ENCODE results near the gene PSMB2.

The PSMB2 gene

DNA sequence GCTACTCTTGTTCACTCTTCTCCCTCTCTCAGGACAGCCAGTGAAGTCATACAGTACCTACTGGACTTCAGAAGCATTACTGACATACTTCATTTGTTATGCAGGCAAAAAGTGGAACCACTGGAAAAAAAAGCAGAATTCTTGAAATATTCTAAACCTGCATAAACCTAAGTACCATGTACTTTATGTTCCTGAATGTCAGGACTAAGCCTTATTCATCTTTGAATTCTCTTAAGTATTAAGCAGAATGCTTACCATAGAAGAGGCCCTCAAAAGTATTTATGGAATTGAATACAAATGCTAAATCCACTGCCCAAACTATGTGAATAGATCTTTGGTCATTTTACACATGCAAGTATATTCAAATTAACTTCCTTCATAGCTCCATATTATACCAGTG is 7.8 kb downstream of the PSMB2 start:
- no peak for DNase-seq (ENCODE audit: extremely low spot score)
- POLR2A ChIA-PET = no interaction called here
- TF ChIP-seq NFRKB (IDR thresholded peaks at IDR 0.05) (no peak), TARDBP (IDR thresholded peaks at IDR 0.05) (no peak), L3MBTL2 (conservative IDR thresholded peaks at IDR 0.05) (no peak), FOXK2 (IDR thresholded peaks at IDR 0.05) (no peak), FOXA1 (IDR thresholded peaks at IDR 0.05) (no peak), SUZ12 (IDR thresholded peaks at IDR 0.05) (no peak), FOXM1 (IDR thresholded peaks at IDR 0.05; ENCODE audit: borderline replicate concordance) (no peak), HDGF (IDR thresholded peaks at IDR 0.05; ENCODE audit: borderline replicate concordance) (no peak), CTBP1 (IDR thresholded peaks at IDR 0.05; ENCODE audit: borderline replicate concordance) (no peak), ELF4 (IDR thresholded peaks at IDR 0.05) (no peak), LEF1 (IDR thresholded peaks at IDR 0.05; ENCODE audit: borderline replicate concordance) (no peak)
- TF ChIP-seq, protein P1, sequence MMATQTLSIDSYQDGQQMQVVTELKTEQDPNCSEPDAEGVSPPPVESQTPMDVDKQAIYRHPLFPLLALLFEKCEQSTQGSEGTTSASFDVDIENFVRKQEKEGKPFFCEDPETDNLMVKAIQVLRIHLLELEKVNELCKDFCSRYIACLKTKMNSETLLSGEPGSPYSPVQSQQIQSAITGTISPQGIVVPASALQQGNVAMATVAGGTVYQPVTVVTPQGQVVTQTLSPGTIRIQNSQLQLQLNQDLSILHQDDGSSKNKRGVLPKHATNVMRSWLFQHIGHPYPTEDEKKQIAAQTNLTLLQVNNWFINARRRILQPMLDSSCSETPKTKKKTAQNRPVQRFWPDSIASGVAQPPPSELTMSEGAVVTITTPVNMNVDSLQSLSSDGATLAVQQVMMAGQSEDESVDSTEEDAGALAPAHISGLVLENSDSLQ (IDR thresholded peaks at IDR 0.05) = no peak
- CTCF ChIA-PET = no interaction called here

DNA sequence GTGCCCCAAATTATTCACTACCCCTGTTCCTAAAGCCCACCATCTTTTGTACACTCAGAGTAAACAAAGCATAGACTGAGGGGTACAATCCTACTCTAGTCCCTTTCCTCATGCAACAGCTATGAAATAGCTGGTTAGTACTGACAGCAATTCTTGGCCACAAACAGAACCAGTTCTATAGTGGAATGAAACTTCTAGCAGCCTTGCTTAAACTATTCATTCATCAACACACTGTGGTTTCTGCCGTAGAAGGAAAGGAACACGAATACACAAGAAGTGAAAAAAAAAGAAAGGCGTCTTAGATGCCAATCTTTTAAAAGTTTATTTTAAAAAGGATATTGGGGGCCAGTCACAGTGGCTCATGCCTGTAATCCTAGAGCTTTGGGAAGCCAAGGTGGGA is 9.9 kb downstream of the PSMB2 start:
- ChIA-PET CTCF (no interaction called here), POLR2A (no interaction called here)
- TF ChIP-seq SUZ12 (IDR thresholded peaks at IDR 0.05) = no peak
- DNase-seq (ENCODE audit: extremely low spot score) = no peak

GRCh38 chr1:35629051-35629450 is 12.3 kb downstream of the PSMB2 start:
- DNase-seq (ENCODE audit: extremely low spot score) = no peak
- CTCF ChIA-PET = interaction anchor here (1.5 kb wide), 1 partner anchor 17 kb away, joined by 4 read pairs; no protein-coding TSS in a partner anchor
- POLR2A ChIA-PET = interaction anchor here (1.7 kb wide), 1 partner anchor 140 kb away, joined by 5 read pairs; the partner anchor contains the start of gene CLSPN
- TF ChIP-seq HDGF (IDR thresholded peaks at IDR 0.05; ENCODE audit: borderline replicate concordance) (no peak), CTBP1 (IDR thresholded peaks at IDR 0.05; ENCODE audit: borderline replicate concordance) (no peak), NFRKB (IDR thresholded peaks at IDR 0.05) (no peak), SUZ12 (IDR thresholded peaks at IDR 0.05) (no peak), FOXK2 (IDR thresholded peaks at IDR 0.05) (no peak), TARDBP (IDR thresholded peaks at IDR 0.05) (no peak), L3MBTL2 (conservative IDR thresholded peaks at IDR 0.05) (no peak), ZNF384 (IDR thresholded peaks at IDR 0.05) (no peak), ARNT (IDR thresholded peaks at IDR 0.05) (no peak), ELF4 (IDR thresholded peaks at IDR 0.05) (no peak), FOXA1 (IDR thresholded peaks at IDR 0.05) (no peak), SP1 (IDR thresholded peaks at IDR 0.05) (no peak), LEF1 (IDR thresholded peaks at IDR 0.05; ENCODE audit: borderline replicate concordance) (no peak), BHLHE40 (IDR thresholded peaks at IDR 0.05; ENCODE audit: borderline replicate concordance) (no peak), FOXM1 (IDR thresholded peaks at IDR 0.05; ENCODE audit: borderline replicate concordance) (no peak)
- TF ChIP-seq, protein P1 (IDR thresholded peaks at IDR 0.05) = no peak

DNA sequence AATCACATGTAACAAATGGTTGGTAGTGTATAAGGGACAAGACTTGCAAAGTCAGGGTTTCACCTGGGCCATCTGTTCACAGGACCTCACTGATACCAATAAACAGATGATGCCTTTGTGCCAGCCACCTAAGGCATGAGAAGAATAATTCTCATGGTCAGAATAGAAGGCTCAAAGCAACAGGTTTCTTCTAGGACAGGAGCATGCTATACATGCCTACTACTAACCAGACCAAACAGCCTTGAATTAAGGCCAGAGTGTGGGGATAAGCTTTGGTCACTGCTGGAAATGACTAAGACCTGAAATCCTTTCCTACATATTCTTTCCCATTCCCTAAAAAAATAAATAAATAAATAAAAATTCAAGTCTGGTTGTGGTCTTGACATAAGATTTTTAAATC is 17.5 kb downstream of the PSMB2 start:
- DNase-seq (ENCODE audit: extremely low spot score) = no peak
- TF ChIP-seq BHLHE40 (IDR thresholded peaks at IDR 0.05; ENCODE audit: borderline replicate concordance) = no peak
- TF ChIP-seq, protein P1 (IDR thresholded peaks at IDR 0.05) = no peak
- TF ChIP-seq FOXM1 (IDR thresholded peaks at IDR 0.05; ENCODE audit: borderline replicate concordance) = no peak
- TF ChIP-seq ELF4 (IDR thresholded peaks at IDR 0.05) = no peak
- no peak for TF ChIP-seq CTBP1 (IDR thresholded peaks at IDR 0.05; ENCODE audit: borderline replicate concordance)
- no peak for TF ChIP-seq TARDBP (IDR thresholded peaks at IDR 0.05)
- no peak for TF ChIP-seq ZNF384 (IDR thresholded peaks at IDR 0.05)
- TF ChIP-seq L3MBTL2 (conservative IDR thresholded peaks at IDR 0.05) = no peak
- CTCF ChIA-PET = no interaction called here
- POLR2A ChIA-PET = no interaction called here

DNA sequence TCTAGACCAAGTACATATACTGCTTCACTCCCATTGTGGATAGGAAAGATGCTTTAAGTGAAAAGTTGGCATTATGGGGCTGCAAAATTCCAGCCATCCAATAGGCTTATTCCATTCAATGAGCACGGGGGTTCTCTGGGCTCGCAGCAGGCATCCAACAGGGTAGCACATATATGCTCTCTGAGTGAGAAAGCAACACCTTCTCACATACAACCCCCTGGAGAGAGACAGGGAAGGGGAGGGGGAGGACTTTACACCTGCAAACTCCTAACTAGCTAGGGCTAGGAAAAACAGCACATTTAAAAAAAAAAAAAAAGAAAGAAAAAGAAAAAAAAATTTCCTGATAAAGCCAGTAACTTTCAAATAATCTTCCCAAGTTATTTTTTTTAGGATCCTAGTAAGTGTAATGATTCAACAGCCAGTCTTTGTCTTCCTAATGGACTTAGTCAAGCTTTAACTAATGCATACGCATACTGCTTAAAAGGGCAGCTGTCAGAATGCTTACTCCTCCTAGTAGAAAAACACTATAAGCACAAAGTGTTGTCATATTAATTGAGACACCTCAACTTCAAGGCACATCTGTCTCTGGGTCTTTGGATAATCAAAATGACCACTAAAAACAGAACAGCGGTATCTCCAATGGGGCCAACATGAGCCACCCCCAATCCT is 18.7 kb downstream of the PSMB2 start:
- ChIA-PET POLR2A (no interaction called here), CTCF (no interaction called here)
- no peak for DNase-seq (ENCODE audit: extremely low spot score)
- TF ChIP-seq ARNT (IDR thresholded peaks at IDR 0.05) (no peak), ZNF384 (IDR thresholded peaks at IDR 0.05) (no peak), CTBP1 (IDR thresholded peaks at IDR 0.05; ENCODE audit: borderline replicate concordance) (no peak), LEF1 (IDR thresholded peaks at IDR 0.05; ENCODE audit: borderline replicate concordance) (no peak)
- TF ChIP-seq, protein P1 (IDR thresholded peaks at IDR 0.05) = no peak

- TF ChIP-seq SUZ12 (IDR thresholded peaks at IDR 0.05) (no peak), BHLHE40 (IDR thresholded peaks at IDR 0.05; ENCODE audit: borderline replicate concordance) (no peak), FOXM1 (IDR thresholded peaks at IDR 0.05; ENCODE audit: borderline replicate concordance) (no peak), SP1 (IDR thresholded peaks at IDR 0.05) (no peak), ELF4 (IDR thresholded peaks at IDR 0.05) (no peak), FOXK2 (IDR thresholded peaks at IDR 0.05) (no peak), FOXA1 (IDR thresholded peaks at IDR 0.05) (no peak), NFRKB (IDR thresholded peaks at IDR 0.05) (no peak), L3MBTL2 (conservative IDR thresholded peaks at IDR 0.05) (no peak), ZNF384 (IDR thresholded peaks at IDR 0.05) (no peak), CTBP1 (IDR thresholded peaks at IDR 0.05; ENCODE audit: borderline replicate concordance) (no peak), TARDBP (IDR thresholded peaks at IDR 0.05) (no peak), HDGF (IDR thresholded peaks at IDR 0.05; ENCODE audit: borderline replicate concordance) (no peak), ARNT (IDR thresholded peaks at IDR 0.05) (no peak)
- DNase-seq (ENCODE audit: extremely low spot score) = no peak
- POLR2A ChIA-PET = no interaction called here
- CTCF ChIA-PET = no interaction called here
Measured at GRCh38 chr1:35619237-35620121, 21.8 kb downstream of the PSMB2 start.

Measured in HEK293T (cell line).